Retinal pigment epithelial cell (primary cell): ENCODE data around the gene SLTM.

ENCODE experiments used
- DNase-seq: peaks from one replicate; pipeline ENCODE4 v3.0.0-alpha.2; 2010; ENCODE audit warnings: low read depth
- H3K4me3 ChIP-seq: 2 replicates; pipeline ENCODE4 v1.5.1; 2011; ENCODE audit warnings: mild to moderate bottlenecking, low read length, control low read depth, moderate library complexity
- CTCF ChIP-seq: conservative IDR thresholded peaks from 2 replicates; pipeline ENCODE4 v1.5.1; 2011; ENCODE audit warnings: low read depth, low read length, control low read depth, inconsistent platforms

SLTM gene

GRCh38 chr15:58933281-58934113, at the start of gene SLTM:
Gene SLTM (minus strand): TSS chr15:58933679. CDS start chr15:58933565, 114 bp downstream.
- peak; percentile 79 for DNase-seq
- TF ChIP-seq CTCF = peak; percentile 26
- peak within 1 kb of the TSS; percentile 80 for H3K4me3 ChIP-seq

- no peak for DNase-seq
- TF ChIP-seq CTCF = no peak
Measured at GRCh38 chr15:58983261-58983660, 49.8 kb upstream of the SLTM start.

GRCh38 chr15:58981808-58982475, 48.5 kb upstream of the SLTM start:
- no peak overlapping the region for H3K4me3 ChIP-seq
- no peak for DNase-seq

More at GRCh38 chr15:58983261-58983660, 49.8 kb upstream of the SLTM start:
- H3K4me3 ChIP-seq = no peak overlapping the region

GRCh38 chr15:58980351-58980939, 47.0 kb upstream of the SLTM start:
- peak; percentile 46 for TF ChIP-seq CTCF
- H3K4me3 ChIP-seq = no peak overlapping the region
- peak; percentile 4 for DNase-seq

More at GRCh38 chr15:58981808-58982475, 48.5 kb upstream of the SLTM start:
- no peak for TF ChIP-seq CTCF

- DNase-seq = no peak
- H3K4me3 ChIP-seq = no peak overlapping the region
- no peak for TF ChIP-seq CTCF
Measured at GRCh38 chr15:58977887-58978286, 44.4 kb upstream of the SLTM start.

- no peak overlapping the region for H3K4me3 ChIP-seq
- DNase-seq = no peak
- no peak for TF ChIP-seq CTCF
Measured at GRCh38 chr15:58967479-58967878, 34.0 kb upstream of the SLTM start.
